Immature natural killer cell (primary cell): ENCODE data around the gene HECTD1. TPM values are rescaled to one million over a fixed set of nuclear protein-coding genes. Genes with fewer than 3 reads are reported as not detected.
"Not testable (repeated sequence)": the region's sequence is repeated elsewhere in the genome, so short reads cannot be mapped to it uniquely, and the experiment has no call there.

ENCODE experiments used
- DNase-seq, 3 donors: peaks; one replicate each; pipeline ENCODE4 v3.0.0; 2022; ENCODE audit warnings: mixed read lengths in 1 of 3
- H3K27ac Mint-ChIP-seq, 6 donors: one replicate each; pipeline ENCODE4 v1.8.0; 2020; ENCODE audit warnings: mixed read lengths in 6 of 6, mild to moderate bottlenecking in 5 of 6, inconsistent platforms in 4 of 6, moderate library complexity in 3 of 6
- H3K27me3 Mint-ChIP-seq, 3 donors: one replicate each; pipeline ENCODE4 v1.8.0; 2020 to 2021; ENCODE audit warnings: low read depth in 3 of 3, mild to moderate bottlenecking in 3 of 3, mixed read lengths in 3 of 3, moderate library complexity in 3 of 3, inconsistent platforms in 1 of 3
- H3K36me3 Mint-ChIP-seq, 3 donors: one replicate each; pipeline ENCODE4 v1.8.0; 2020; ENCODE audit warnings: mixed read lengths in 3 of 3, inconsistent platforms in 2 of 3, mild to moderate bottlenecking in 2 of 3
- H3K4me1 Mint-ChIP-seq, 2 donors: one replicate each; pipeline ENCODE4 v1.8.0; 2020; ENCODE audit warnings: inconsistent platforms in 2 of 2, mild to moderate bottlenecking in 2 of 2, mixed read lengths in 2 of 2, moderate library complexity in 1 of 2
- H3K4me3 Mint-ChIP-seq, 5 donors: one replicate each; pipeline ENCODE4 v1.8.0; 2020; ENCODE audit warnings: mild to moderate bottlenecking in 5 of 5, mixed read lengths in 5 of 5, inconsistent platforms in 3 of 5, moderate library complexity in 3 of 5
- H3K9me3 Mint-ChIP-seq, 6 donors: one replicate each; pipeline ENCODE4 v1.8.0; 2020; ENCODE audit warnings: mild to moderate bottlenecking in 6 of 6, mixed read lengths in 6 of 6, inconsistent platforms in 4 of 6, moderate library complexity in 3 of 6
- polyA plus RNA-seq, 3 donors: library from polyadenylated mRNA; unstranded; fragments of 300-500 nt; fragmentation: Illumina TruSeq; gene quantifications; one replicate each; pipeline ENCODE4 v1.2.3, GENCODE V29; 2021

HECTD1 gene
- polyA plus RNA-seq, 3 donors from 2014 or later: 10.6 to 36.1 (median 22.2) TPM

DNA sequence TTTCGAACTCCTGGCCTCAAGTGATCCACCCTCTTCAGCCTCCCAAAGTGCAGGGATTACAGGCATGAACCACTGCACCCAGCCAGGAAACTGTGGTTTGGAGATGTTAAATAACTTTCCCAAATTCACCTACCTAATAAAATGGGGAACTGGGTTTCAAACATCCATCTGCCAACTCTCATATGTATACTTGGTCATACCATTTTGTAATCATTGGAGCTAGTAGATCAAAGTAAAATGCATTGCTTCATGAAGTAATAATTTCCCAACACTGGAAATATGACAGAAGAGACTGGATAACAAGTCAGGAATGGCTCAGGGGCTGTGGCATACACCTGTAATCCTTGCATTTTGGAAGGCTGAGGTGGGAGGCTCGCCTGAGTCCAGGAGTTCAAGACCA lies 5.3 kb upstream of the HECTD1 start:
- no peaks in the 10 kb centered on the region for H3K36me3 Mint-ChIP-seq
- peaks cover 9 to 21% (median 16%) of the 10 kb centered on the region in 3 donors for H3K27me3 Mint-ChIP-seq
- no peak overlapping the region for H3K27ac Mint-ChIP-seq
- peaks cover 0 to 2% (median 0%) of the 10 kb centered on the region in 6 donors for H3K9me3 Mint-ChIP-seq
- DNase-seq: no peak
- H3K4me3 Mint-ChIP-seq: no peak overlapping the region
- H3K4me1 Mint-ChIP-seq: peaks cover 32 to 33% of the 10 kb centered on the region in 2 donors

DNA sequence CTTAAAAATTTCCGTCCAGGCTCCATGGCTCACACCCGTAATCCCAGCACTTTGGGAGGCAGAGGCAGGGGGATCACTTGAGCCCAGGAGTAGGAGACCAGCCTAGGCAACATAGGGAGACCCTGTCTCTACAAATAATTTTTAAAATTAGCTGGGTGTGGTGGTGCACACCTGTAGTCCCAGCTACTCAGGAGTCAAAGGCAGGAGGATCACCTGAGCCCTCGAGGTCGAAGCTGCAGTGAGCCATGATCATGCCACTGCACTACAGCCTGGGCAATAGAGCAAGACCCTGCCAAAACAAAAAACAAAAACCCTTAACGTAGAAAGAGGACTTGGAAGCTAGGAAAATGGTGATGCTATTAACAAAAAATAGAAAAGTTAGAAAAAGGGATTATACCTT lies 2.0 kb upstream of the HECTD1 start:
- H3K4me1 Mint-ChIP-seq: peaks cover 53 to 54% of the 10 kb centered on the region in 2 donors
- peak overlapping the region in 5 of 6 donors; percentile 89 to 100 (median 99) for H3K27ac Mint-ChIP-seq
- DNase-seq: no peak
- peaks cover 0 to 2% (median 0%) of the 10 kb centered on the region in 6 donors for H3K9me3 Mint-ChIP-seq
- H3K36me3 Mint-ChIP-seq: no peaks in the 10 kb centered on the region
- H3K4me3 Mint-ChIP-seq: peak overlapping the region; percentile 58 to 74 (median 70)
- H3K27me3 Mint-ChIP-seq: peaks cover 16 to 26% (median 21%) of the 10 kb centered on the region in 3 donors

DNA sequence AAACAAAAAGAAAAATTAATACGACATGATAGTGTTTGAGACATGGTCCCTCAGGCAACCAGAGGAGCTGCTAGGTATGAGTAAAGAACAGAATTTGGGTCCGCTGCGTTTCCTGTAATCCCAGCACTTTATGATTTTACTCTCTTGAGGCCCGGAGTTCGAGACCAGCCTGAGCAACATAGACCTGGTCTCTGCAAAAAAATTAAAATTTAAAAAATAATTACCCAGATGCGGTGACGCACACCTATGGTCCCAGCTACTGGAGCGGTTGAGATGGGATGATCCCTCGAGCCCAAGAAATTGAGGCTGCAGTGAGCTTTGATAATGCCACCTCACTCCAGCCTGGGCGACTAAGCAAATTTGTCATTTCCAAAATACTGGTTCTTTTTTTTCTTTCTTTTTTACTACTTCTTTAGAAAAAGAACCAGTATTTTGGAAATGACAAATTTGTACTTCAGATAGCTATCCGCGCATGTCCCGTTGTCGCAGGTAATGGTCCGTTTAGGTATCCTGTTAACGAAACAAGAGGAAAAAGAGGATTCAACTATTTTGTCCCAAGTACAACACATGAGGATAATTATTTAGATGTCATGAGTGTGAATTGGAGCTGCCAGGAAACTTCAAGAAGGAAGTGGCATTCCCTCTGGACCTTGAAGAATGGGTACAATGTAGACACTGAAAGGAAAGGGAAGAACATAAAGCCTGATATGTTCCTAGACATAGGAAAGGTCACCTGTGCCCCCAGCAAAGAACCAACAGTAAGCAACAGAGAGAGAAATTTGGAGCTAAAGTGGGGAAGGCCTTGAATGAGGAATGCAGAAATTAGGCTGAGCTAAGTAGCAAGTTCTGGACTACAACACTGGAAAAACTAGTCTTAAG lies 1.2 kb upstream of the HECTD1 start:
- peak overlapping the region; percentile 93 to 96 (median 96) for H3K4me3 Mint-ChIP-seq
- peaks cover 0 to 7% (median 3%) of the 10 kb centered on the region in 3 donors for H3K36me3 Mint-ChIP-seq
- peaks cover 16 to 26% (median 21%) of the 10 kb centered on the region in 3 donors for H3K27me3 Mint-ChIP-seq
- H3K27ac Mint-ChIP-seq: peak overlapping the region; percentile 99 to 100 (median 100)
- H3K4me1 Mint-ChIP-seq: peaks cover 59 to 62% of the 10 kb centered on the region in 2 donors
- DNase-seq: no peak
- H3K9me3 Mint-ChIP-seq: peaks cover 0 to 2% (median 0%) of the 10 kb centered on the region in 6 donors

DNA sequence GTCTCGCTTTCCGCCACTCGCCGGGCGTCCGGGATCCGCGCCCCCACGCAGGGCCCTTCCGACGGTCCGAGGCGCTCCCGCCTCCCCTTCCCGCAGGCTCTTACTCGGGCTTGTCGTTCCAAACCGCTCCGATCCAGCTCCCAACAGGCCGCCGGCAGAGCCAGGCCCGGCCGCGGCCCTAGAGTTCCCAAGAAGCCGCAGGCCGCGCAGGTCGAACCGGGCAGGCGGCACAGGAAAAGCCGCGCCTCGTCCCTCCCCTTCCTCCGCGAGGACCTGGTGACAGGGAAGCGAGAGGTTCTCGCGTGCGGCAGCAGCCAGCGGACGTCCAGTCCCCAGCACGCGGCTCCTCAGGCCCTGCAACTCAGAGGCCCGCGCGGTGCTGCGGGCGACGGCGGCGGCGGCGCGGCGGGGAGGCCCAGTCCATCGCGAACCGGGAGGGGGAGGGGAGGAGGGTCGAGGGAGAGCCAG lies 272 bp downstream of the HECTD1 start:
- DNase-seq: no peak
- H3K4me1 Mint-ChIP-seq: peaks cover 64 to 75% of the 10 kb centered on the region in 2 donors
- H3K27me3 Mint-ChIP-seq: peaks cover 16 to 26% (median 21%) of the 10 kb centered on the region in 3 donors
- H3K4me3 Mint-ChIP-seq: peak overlapping the region; percentile 87 to 96 (median 90)
- peak overlapping the region; percentile 92 to 99 (median 96) for H3K27ac Mint-ChIP-seq
- H3K36me3 Mint-ChIP-seq: peaks cover 3 to 18% (median 6%) of the 10 kb centered on the region in 3 donors
- H3K9me3 Mint-ChIP-seq: peaks cover 0 to 2% (median 0%) of the 10 kb centered on the region in 6 donors

DNA sequence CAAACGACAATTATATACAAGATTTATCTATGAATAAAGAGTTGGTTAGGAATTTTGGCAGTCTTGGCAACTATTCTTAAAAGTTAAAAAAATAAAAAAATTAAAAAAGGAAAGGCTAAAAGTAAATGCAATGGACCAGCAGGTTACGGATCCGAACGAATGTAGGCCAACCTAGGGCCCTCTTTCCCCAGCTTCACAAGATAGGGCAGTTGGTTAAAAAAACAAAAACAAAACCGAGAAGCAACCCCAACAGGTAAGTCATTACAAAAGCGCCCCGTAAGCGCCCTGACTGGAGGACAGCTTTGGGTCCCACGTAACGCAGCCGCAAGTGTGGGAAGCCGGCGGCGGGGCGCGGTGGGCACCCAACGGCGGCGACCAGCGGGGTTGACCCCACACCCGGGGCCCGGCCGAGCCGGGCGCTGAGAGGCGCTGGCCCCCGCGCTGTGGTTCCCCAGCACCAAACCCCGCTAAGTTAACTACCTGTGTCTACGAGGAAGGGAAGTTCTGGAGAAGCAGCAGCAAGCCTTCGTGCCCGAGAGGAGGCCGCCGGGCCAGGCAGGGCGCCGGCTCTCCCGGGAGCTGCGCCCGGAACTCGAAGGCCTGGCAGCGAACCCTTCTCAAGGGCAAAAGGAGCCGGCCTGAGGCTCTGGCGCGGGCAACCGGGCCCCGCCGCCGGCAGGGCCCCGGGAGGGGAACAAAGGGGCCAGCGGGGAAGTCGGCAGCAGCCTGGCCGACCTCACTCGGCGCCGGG lies 882 bp downstream of the HECTD1 start:
- peak overlapping the region; percentile 82 to 96 (median 88) for H3K4me3 Mint-ChIP-seq
- DNase-seq: peak; percentile 67 to 70 (median 67)
- H3K4me1 Mint-ChIP-seq: peaks cover 62 to 78% of the 10 kb centered on the region in 2 donors
- H3K27me3 Mint-ChIP-seq: peaks cover 16 to 26% (median 21%) of the 10 kb centered on the region in 3 donors
- H3K27ac Mint-ChIP-seq: peak overlapping the region; percentile 82 to 99 (median 96)
- H3K9me3 Mint-ChIP-seq: peaks cover 0 to 2% (median 0%) of the 10 kb centered on the region in 6 donors
- H3K36me3 Mint-ChIP-seq: peaks cover 3 to 18% (median 7%) of the 10 kb centered on the region in 3 donors

DNA sequence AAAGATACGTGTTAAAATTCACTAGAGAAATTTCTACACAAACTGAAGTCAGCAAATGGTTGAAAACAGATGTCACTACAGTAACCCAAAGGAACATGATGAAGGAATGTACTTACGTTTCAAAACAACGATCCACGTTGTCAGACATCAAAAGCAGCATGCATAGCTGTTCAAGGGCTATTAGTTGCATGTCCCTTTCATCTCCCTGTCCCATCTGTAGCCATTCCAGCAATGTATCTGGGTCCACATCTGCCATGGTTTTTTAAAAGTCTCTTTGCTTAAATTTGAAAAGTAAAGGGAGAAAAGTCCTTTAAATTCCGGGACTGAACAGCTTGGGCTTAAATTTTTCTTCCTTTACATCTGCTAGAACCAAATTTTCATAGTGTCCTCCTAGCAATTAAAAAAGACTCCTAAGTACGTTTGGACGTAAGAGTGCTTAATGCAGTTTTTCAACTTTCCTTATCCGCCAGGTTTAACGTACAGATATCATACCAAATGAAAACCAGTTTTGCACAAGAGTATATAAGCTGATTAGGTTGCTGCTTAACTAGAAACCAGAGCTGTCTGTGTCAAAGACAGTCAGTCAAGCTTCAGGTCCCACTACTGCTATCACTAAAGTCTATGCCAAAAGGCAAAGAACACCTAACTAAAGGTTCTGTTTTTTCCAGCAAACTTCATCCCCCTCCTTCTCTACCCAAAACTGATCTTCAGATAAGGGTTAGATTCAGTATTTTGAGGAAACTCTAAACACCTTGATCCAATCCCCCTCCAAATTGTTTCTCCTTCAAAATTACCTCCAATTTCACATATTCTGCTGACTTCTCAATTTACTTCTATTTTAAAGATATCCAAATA lies 1.7 kb downstream of the HECTD1 start:
- Mint-ChIP-seq H3K4me1 (peaks cover 61 to 78% of the 10 kb centered on the region in 2 donors), H3K27me3 (peaks cover 16 to 26% (median 18%) of the 10 kb centered on the region in 3 donors), H3K9me3 (peaks cover 0 to 2% (median 0%) of the 10 kb centered on the region in 6 donors)

DNA sequence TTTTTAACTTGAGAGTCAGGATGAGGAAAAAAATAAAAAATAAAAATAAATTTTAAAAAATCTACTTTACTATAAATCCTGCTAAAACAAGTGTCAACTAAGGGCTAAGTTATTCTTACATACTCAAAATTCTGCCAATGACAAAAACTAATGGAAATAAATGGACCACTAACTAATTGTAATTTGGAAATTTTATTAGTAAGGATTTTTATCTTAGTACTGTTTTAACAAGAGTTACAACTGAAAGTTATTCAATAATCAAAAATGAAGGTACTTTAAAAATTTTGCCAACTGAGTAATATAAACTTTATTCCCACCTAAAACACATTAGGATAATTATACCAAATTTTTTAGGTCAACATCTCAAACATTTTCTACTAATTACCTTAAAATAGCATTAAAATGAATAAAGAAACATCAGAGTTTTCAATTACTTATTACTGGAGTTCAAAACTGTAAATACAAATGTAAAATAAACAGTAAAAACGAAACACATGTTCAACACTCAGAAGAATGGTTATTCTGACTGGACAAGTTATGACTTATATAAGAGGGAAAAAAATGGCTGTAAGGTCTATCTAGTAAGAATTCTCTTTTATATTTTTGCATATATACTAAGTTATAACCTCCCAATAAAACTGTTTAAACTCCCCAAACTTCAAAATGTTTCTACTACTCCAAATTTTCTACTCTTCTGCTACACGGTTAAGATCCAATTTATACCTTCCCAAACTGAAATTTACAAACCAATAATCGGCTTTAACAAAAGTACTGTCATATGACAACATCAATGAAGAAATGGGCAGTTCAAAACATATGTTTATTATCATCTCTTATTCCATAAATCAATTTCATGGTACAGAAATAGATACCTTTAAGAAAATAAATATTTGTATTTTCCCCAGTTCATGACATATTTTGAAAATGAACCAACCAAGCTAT lies 2.7 kb downstream of the HECTD1 start:
- Mint-ChIP-seq H3K27me3 (peaks cover 14 to 22% (median 16%) of the 10 kb centered on the region in 3 donors), H3K36me3 (peaks cover 3 to 24% (median 7%) of the 10 kb centered on the region in 3 donors), H3K4me1 (peaks cover 58 to 78% of the 10 kb centered on the region in 2 donors), H3K27ac (peak overlapping the region; percentile 70 to 99 (median 92)), H3K9me3 (peaks cover 0 to 2% (median 0%) of the 10 kb centered on the region in 6 donors), H3K4me3 (peak overlapping the region; percentile 1 to 90 (median 83))
- DNase-seq: no peak

More for the DNA sequence above, 1.7 kb downstream of the HECTD1 start:
- DNase-seq: peak in 2 of 3 donors; percentile 12 to 13
- Mint-ChIP-seq H3K27ac (peak overlapping the region; percentile 82 to 99 (median 94)), H3K4me3 (peak overlapping the region; percentile 82 to 96 (median 88)), H3K36me3 (peaks cover 3 to 20% (median 7%) of the 10 kb centered on the region in 3 donors)

DNA sequence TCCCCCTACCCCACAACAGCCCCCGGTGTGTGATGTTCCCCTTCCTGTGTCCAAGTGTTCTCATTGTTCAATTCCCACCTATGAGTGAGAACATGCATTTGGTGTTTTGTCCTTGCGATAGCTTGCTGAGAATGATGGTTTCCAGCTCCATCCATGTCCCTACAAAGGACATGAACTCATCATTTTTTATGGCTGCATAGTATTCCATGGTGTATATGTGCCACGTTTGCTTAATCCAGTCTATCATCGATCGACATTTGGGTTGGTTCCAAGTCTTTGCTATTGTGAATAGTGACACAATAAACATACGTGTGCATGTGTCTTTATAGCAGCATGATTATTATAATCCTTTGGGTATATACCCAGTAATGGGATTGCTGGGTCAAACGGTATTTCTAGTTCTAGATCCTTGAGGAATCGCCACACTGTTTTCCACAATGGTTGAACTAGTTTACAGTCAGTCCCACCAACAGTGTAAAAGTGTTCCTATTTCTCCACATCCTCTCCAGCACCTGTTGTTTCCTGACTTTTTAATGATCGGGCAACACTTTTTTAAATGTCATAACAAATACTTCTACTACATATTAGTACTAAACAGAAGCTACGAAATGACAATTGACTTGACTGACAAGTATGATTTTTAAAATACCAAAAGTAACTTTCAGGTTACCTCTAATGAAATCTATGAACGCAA lies 3.5 kb downstream of the HECTD1 start:
- Mint-ChIP-seq H3K27ac (peak overlapping the region in 5 of 6 donors; percentile 5 to 61 (median 17)), H3K4me1 (peaks cover 54 to 76% of the 10 kb centered on the region in 2 donors), H3K27me3 (peaks cover 14 to 16% (median 15%) of the 10 kb centered on the region in 3 donors), H3K4me3 (peak overlapping the region in 1 of 5 donors; percentile 3), H3K36me3 (peaks cover 3 to 24% (median 7%) of the 10 kb centered on the region in 3 donors)
- not testable (repeated sequence) for DNase-seq, H3K9me3 Mint-ChIP-seq

DNA sequence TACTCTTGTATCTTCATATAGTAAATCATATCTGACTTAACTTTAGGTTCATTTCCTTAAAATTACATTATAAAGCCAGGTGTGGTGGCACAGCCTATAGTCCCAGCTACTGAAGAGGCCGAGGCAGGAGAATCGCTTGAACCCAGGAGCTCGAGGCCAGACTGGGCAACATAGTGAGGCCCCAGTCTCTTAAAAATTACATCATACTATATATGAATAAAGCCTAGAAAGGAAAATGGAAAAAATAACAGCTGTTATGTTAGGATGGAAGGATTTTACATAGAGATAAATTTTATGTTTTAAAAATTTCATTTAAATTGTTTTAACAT lies 4.2 kb downstream of the HECTD1 start:
- Mint-ChIP-seq H3K27me3 (peaks cover 10 to 14% (median 12%) of the 10 kb centered on the region in 3 donors), H3K27ac (peak overlapping the region in 2 of 6 donors; percentile 17 to 21), H3K9me3 (peaks cover 0 to 2% (median 0%) of the 10 kb centered on the region in 6 donors), H3K36me3 (peaks cover 3 to 24% (median 7%) of the 10 kb centered on the region in 3 donors), H3K4me3 (no peak overlapping the region), H3K4me1 (peaks cover 49 to 74% of the 10 kb centered on the region in 2 donors)
- DNase-seq: no peak

DNA sequence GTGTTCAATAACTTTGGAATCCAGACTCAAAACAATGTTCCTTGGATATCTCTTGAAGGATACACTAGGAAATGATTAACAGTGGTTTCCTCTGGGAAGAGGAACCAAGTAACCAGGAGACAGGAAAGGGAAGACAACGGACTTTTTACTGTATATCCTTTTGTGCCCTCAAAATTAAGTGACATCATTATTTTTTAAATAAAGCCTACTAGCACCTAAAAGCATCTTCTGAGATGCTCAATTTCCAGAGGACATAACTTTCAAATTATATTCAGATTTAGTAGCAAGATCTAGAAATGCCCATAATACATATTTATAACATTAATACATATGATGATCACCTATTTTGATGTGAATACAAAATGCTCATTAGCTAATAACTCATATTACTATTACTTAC lies 6.5 kb downstream of the HECTD1 start:
- Mint-ChIP-seq H3K27ac (peak overlapping the region in 1 of 6 donors; percentile 59), H3K36me3 (peaks cover 3 to 26% (median 10%) of the 10 kb centered on the region in 3 donors)

DNA sequence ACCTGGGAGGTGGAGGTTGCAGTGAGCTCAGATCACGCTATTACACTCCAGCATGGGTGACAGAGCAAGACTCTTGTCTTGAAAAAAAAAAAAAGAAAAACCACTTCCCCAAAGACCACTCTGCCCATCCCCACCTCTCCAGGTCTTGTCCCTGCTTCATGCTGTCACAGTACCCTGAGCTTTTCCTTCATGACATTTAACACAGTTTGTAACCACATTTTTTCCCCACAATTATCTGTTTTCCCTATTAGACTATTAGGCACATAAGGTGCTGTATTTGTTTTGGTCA lies 6.9 kb downstream of the HECTD1 start:
- Mint-ChIP-seq H3K27ac (peak overlapping the region in 3 of 6 donors; percentile 59 to 68 (median 63)), H3K4me3 (no peak overlapping the region), H3K9me3 (no peaks in the 10 kb centered on the region), H3K27me3 (peaks cover 0 to 1% (median 0%) of the 10 kb centered on the region in 3 donors), H3K36me3 (peaks cover 3 to 26% (median 10%) of the 10 kb centered on the region in 3 donors), H3K4me1 (peaks cover 52 to 85% of the 10 kb centered on the region in 2 donors)
- DNase-seq: no peak

More for the DNA sequence above, 6.5 kb downstream of the HECTD1 start:
- no peak for DNase-seq
- peaks cover 52 to 85% of the 10 kb centered on the region in 2 donors for H3K4me1 Mint-ChIP-seq
- no peaks in the 10 kb centered on the region for H3K9me3 Mint-ChIP-seq
- no peak overlapping the region for H3K4me3 Mint-ChIP-seq
- peaks cover 0 to 1% (median 0%) of the 10 kb centered on the region in 3 donors for H3K27me3 Mint-ChIP-seq
